Activated T-cell treated with anti-CD3 and anti-CD28 coated beads, Interleukin-2, amount 50 U/mL, for 24 hours (primary cell): ENCODE measurements around the gene GLTPD2.

Experiments
- DNase-seq: peaks from one replicate; pipeline ENCODE4 v3.0.0-alpha.2; 2020
- H3K27ac Mint-ChIP-seq: 2 replicates; pipeline ENCODE4 v1.8.0; 2020; ENCODE audit warnings: mild to moderate bottlenecking, mixed read lengths
- H3K27me3 Mint-ChIP-seq: 2 replicates; pipeline ENCODE4 v1.8.0; 2020; ENCODE audit warnings: mixed read lengths
- H3K36me3 Mint-ChIP-seq: 2 replicates; pipeline ENCODE4 v1.8.0; 2020; ENCODE audit warnings: low read depth, mixed read lengths
- H3K4me1 Mint-ChIP-seq: 2 replicates; pipeline ENCODE4 v1.8.0; 2020; ENCODE audit warnings: low read depth, mixed read lengths
- H3K4me3 Mint-ChIP-seq: 2 replicates; pipeline ENCODE4 v1.8.0; 2020; ENCODE audit warnings: mild to moderate bottlenecking, moderate library complexity, mixed read lengths
- H3K9me3 Mint-ChIP-seq: 2 replicates; pipeline ENCODE4 v1.8.0; 2020; ENCODE audit warnings: mixed read lengths

The GLTPD2 gene

GRCh38 chr17:4786516-4786915 is 2.2 kb upstream of the GLTPD2 start:
- H3K36me3 Mint-ChIP-seq = no peaks in the 10 kb centered on the region
- peaks cover 70% of the 10 kb centered on the region for H3K27me3 Mint-ChIP-seq
- no peaks in the 10 kb centered on the region for H3K9me3 Mint-ChIP-seq
- no peak overlapping the region for H3K4me3 Mint-ChIP-seq
- peaks cover 36% of the 10 kb centered on the region for H3K4me1 Mint-ChIP-seq
- no peak overlapping the region for H3K27ac Mint-ChIP-seq
- no peak for DNase-seq

- no peaks in the 10 kb centered on the region for H3K36me3 Mint-ChIP-seq
- H3K27ac Mint-ChIP-seq = peak overlapping the region; percentile 14
- H3K4me1 Mint-ChIP-seq = peaks cover 33% of the 10 kb centered on the region
- no peaks in the 10 kb centered on the region for H3K9me3 Mint-ChIP-seq
- H3K27me3 Mint-ChIP-seq = peaks cover 57% of the 10 kb centered on the region
- no peak for DNase-seq
- H3K4me3 Mint-ChIP-seq = no peak overlapping the region
Measured at GRCh38 chr17:4788159-4788806, 481 bp upstream of the GLTPD2 start.

DNA sequence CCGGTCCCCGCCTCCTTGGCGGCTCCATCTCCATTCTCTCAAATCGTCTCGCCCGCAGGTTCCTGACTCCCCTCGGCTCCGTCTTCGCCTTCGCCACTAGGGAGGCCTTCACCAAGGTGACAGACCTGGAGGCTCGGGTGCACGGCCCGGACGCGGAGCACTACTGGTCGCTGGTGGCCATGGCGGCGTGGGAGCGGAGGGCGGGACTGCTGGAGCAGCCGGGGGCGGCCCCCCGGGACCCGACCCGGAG is 862 bp downstream of the GLTPD2 start:
- Mint-ChIP-seq H3K27ac (peak overlapping the region; percentile 73), H3K36me3 (no peaks in the 10 kb centered on the region), H3K27me3 (peaks cover 45% of the 10 kb centered on the region), H3K4me3 (peak overlapping the region; percentile 72), H3K4me1 (peaks cover 33% of the 10 kb centered on the region), H3K9me3 (no peaks in the 10 kb centered on the region)
- DNase-seq = no peak

- Mint-ChIP-seq H3K9me3 (no peaks in the 10 kb centered on the region), H3K36me3 (no peaks in the 10 kb centered on the region), H3K27me3 (peaks cover 42% of the 10 kb centered on the region), H3K4me3 (peak overlapping the region; percentile 80), H3K27ac (peak overlapping the region; percentile 94), H3K4me1 (peaks cover 33% of the 10 kb centered on the region)
- DNase-seq = peak; percentile 88
Measured at GRCh38 chr17:4789951-4790704, 1.4 kb downstream of the GLTPD2 start.

DNA sequence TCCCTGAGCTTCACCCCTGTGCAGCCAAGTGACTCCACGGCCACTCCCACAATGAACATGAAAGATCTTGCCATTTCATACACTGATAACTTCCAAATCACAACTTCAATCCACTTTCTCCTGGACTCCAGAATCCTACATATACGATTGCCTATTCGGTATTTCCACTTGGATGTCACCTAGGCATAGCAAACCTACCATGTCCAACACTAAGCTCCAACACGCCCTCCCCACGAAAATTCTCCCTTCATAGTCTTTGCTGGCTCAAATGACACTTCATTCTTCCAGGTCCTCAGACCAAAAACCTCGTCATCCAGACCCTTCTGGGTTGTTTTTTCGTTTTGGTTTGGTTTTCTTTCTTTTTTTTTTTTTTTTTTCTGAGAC is 1.9 kb downstream of the GLTPD2 start:
- Mint-ChIP-seq H3K27ac (peak overlapping the region; percentile 94), H3K4me3 (peak overlapping the region; percentile 80), H3K4me1 (peaks cover 31% of the 10 kb centered on the region), H3K27me3 (peaks cover 37% of the 10 kb centered on the region), H3K36me3 (no peaks in the 10 kb centered on the region), H3K9me3 (no peaks in the 10 kb centered on the region)
- no peak for DNase-seq

GRCh38 chr17:4795168-4795567 is 6.4 kb downstream of the GLTPD2 start:
- H3K36me3 Mint-ChIP-seq = peaks cover 29% of the 10 kb centered on the region
- H3K9me3 Mint-ChIP-seq = no peaks in the 10 kb centered on the region
- no peaks in the 10 kb centered on the region for H3K27me3 Mint-ChIP-seq
- DNase-seq = no peak
- H3K4me3 Mint-ChIP-seq = peak overlapping the region; percentile 97
- H3K27ac Mint-ChIP-seq = peak overlapping the region; percentile 99
- peaks cover 29% of the 10 kb centered on the region for H3K4me1 Mint-ChIP-seq

DNA sequence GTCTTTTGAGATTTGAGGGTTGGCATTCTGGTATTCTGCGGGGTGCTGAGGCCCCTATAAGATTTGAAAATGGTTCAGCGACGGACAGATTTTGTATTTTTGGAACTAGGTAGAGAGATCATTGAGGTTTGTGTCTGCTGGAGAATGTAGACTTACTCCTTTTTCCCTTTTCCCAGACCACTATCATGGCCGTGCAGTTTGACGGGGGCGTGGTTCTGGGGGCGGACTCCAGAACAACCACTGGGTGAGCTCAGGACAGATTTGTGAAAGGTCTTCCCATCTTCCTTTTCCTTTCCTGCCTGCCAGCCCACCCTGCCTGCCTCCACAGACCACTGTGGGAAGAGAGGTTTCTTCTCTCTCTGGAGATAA is 7.8 kb downstream of the GLTPD2 start:
- Mint-ChIP-seq H3K9me3 (no peaks in the 10 kb centered on the region), H3K27ac (peak overlapping the region; percentile 99), H3K27me3 (no peaks in the 10 kb centered on the region), H3K4me1 (peaks cover 26% of the 10 kb centered on the region), H3K36me3 (peaks cover 39% of the 10 kb centered on the region), H3K4me3 (peak overlapping the region; percentile 97)
- peak; percentile 56 for DNase-seq

- H3K4me3 Mint-ChIP-seq = no peak overlapping the region
- H3K4me1 Mint-ChIP-seq = peaks cover 22% of the 10 kb centered on the region
- no peaks in the 10 kb centered on the region for H3K9me3 Mint-ChIP-seq
- H3K27me3 Mint-ChIP-seq = no peaks in the 10 kb centered on the region
- peak overlapping the region; percentile 58 for H3K27ac Mint-ChIP-seq
- peaks cover 39% of the 10 kb centered on the region for H3K36me3 Mint-ChIP-seq
- no peak for DNase-seq
Measured at GRCh38 chr17:4800462-4801196, 11.9 kb downstream of the GLTPD2 start.

- DNase-seq = no peak
- H3K27me3 Mint-ChIP-seq = no peaks in the 10 kb centered on the region
- no peaks in the 10 kb centered on the region for H3K9me3 Mint-ChIP-seq
- H3K36me3 Mint-ChIP-seq = peaks cover 27% of the 10 kb centered on the region
- H3K4me3 Mint-ChIP-seq = no peak within 1 kb of the TSS
- H3K27ac Mint-ChIP-seq = no peak within 1 kb of the TSS
- peaks cover 16% of the 10 kb centered on the region for H3K4me1 Mint-ChIP-seq
Measured at GRCh38 chr17:4802228-4802627, 13.5 kb downstream of the GLTPD2 start, which contains the start of gene C17orf114. Gene C17orf114 (minus strand): TSS chr17:4802328.

- no peak for DNase-seq
- H3K27me3 Mint-ChIP-seq = no peaks in the 10 kb centered on the region
- peaks cover 12% of the 10 kb centered on the region for H3K4me1 Mint-ChIP-seq
- no peaks in the 10 kb centered on the region for H3K9me3 Mint-ChIP-seq
- peak overlapping the region; percentile 78 for H3K4me3 Mint-ChIP-seq
- peak overlapping the region; percentile 18 for H3K27ac Mint-ChIP-seq
- peaks cover 10% of the 10 kb centered on the region for H3K36me3 Mint-ChIP-seq
Measured at GRCh38 chr17:4806456-4806776, 17.7 kb downstream of the GLTPD2 start.

DNA sequence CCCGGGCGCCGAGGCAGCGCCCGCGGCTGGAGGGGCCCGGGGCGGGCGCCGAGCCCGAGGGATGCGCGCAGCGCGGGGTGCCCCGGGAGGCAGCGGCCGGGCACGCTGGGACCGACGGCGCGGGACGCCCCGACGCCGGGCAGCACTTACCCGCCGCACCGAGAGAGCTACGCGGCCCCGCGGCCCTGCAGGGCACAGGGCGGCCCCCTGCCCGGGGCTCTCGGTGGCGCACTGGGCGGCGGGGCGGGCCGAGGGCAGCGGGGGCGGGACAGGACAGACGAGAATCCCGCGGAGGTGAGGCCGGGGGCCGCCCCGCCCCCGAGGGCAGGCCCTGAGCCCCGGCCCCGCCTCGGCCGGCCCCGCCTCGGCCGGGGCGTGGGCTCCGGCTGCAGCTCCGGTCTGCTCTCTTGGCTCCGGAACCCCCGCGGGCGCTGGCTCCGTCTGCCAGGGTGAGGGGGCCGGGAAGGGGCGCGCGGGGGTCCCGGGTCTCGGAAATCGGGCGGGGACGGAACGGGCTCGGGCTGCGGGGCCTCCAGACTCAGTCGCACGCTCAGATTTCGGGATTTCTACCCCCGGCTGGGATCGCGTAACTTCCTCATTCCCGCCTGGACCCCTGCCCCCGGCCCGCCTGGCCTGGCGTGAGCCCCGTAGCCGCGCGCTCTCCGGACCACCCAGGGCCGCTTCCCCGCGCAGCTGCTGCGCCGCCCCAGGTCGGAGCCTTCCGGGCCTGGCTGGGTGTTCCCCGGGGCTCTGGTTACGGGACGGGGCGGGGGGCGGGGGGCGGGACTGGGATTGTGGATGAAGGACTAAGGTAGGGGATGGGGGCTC is 18.2 kb downstream of the GLTPD2 start, which contains the start of gene PLD2:
PLD2 (plus strand) TSS at position 376 of the 828 bp plus-strand sequence. CDS start 621 bp downstream, outside the sequence.
- H3K9me3 Mint-ChIP-seq = no peaks in the 10 kb centered on the region
- H3K4me3 Mint-ChIP-seq = peak within 1 kb of the TSS; percentile 78
- H3K27me3 Mint-ChIP-seq = no peaks in the 10 kb centered on the region
- H3K36me3 Mint-ChIP-seq = peaks cover 12% of the 10 kb centered on the region
- peaks cover 12% of the 10 kb centered on the region for H3K4me1 Mint-ChIP-seq
- peak within 1 kb of the TSS; percentile 47 for H3K27ac Mint-ChIP-seq
- peak; percentile 90 for DNase-seq

GRCh38 chr17:4807605-4808377 is 19.0 kb downstream of the GLTPD2 start:
- no peaks in the 10 kb centered on the region for H3K9me3 Mint-ChIP-seq
- H3K27ac Mint-ChIP-seq = peak overlapping the region; percentile 47
- H3K4me3 Mint-ChIP-seq = peak overlapping the region; percentile 75

DNA sequence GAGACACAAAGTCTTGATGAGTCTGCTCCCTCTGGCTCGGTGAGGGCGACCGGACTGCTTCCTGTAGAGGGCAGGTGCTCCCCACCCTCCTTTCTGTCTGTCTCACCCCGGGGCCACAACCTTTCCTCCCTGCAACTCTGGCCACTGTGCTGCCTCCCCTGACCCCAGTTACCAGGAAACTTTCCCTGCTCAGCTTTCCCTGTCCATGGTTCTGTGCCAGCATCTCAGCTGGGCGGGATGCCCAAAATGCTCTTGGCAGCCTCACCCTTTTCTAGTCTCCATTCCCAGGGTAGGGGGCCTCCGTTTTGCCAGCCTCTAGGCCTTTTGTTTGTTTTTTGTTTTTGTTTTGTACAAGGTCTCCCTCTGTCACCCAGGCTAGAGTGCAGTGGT is 19.6 kb downstream of the GLTPD2 start:
- Mint-ChIP-seq H3K27ac (no peak overlapping the region), H3K4me3 (peak overlapping the region; percentile 75), H3K4me1 (peaks cover 12% of the 10 kb centered on the region), H3K36me3 (peaks cover 12% of the 10 kb centered on the region), H3K9me3 (no peaks in the 10 kb centered on the region), H3K27me3 (no peaks in the 10 kb centered on the region)
- no peak for DNase-seq

More at GRCh38 chr17:4807605-4808377, 19.0 kb downstream of the GLTPD2 start:
- no peaks in the 10 kb centered on the region for H3K27me3 Mint-ChIP-seq
- peak; percentile 35 for DNase-seq
- H3K36me3 Mint-ChIP-seq = peaks cover 12% of the 10 kb centered on the region
- H3K4me1 Mint-ChIP-seq = peaks cover 12% of the 10 kb centered on the region
